SK-N-SH treated with all-trans-retinoic acid at 6 μM for 48 hours (cell line): ENCODE data around the gene PLVAP.

Source experiments
- ATAC-seq: fragments of 200-7000 bp; cut with Tn5 transposase; 3 replicates; pipeline ENCODE4 v1.9.1; 2020; ENCODE audit warnings: mild to moderate bottlenecking, moderate library complexity
- ARNTL ChIP-seq: fragments of 450-650 bp; formaldehyde crosslinking; IDR thresholded peaks from 2 replicates; pipeline ENCODE4 v1.5.0; 2020; ENCODE audit warnings: low read depth, mild to moderate bottlenecking, moderate library complexity, borderline replicate concordance
- BACH2 ChIP-seq: fragments of 250-450 bp; sonication (Bioruptor Pico); IDR thresholded peaks from 2 replicates; pipeline ENCODE4 v1.9.0; 2021; ENCODE audit warnings: mild to moderate bottlenecking, borderline replicate concordance
- CSDC2 ChIP-seq: fragments of 250-450 bp; sonication (Bioruptor Pico); IDR thresholded peaks from 2 replicates; pipeline ENCODE4 v1.5.0; 2020; ENCODE audit warnings: mild to moderate bottlenecking, moderate library complexity
- CSRNP3 ChIP-seq: fragments of 250-450 bp; sonication (Bioruptor Pico); IDR thresholded peaks from 2 replicates; pipeline ENCODE4 v1.5.1; 2021; ENCODE audit warnings: mild to moderate bottlenecking, moderate library complexity
- ESRRG ChIP-seq: fragments of 250-450 bp; sonication (Bioruptor Pico); IDR thresholded peaks from 2 replicates; pipeline ENCODE4 v1.6.1; 2021; ENCODE audit warnings: mild to moderate bottlenecking
- GLIS3 ChIP-seq: fragments of 250-450 bp; sonication (Bioruptor Pico); IDR thresholded peaks from 2 replicates; pipeline ENCODE4 v1.5.0; 2020; ENCODE audit warnings: mild to moderate bottlenecking, moderate library complexity
- ISL1 ChIP-seq: fragments of 250-450 bp; sonication (Bioruptor Pico); IDR thresholded peaks from 2 replicates; pipeline ENCODE4 v2.1.2; 2022; ENCODE audit warnings: mild to moderate bottlenecking, moderate library complexity
- PPARA ChIP-seq: fragments of 250-450 bp; sonication (Bioruptor Pico); IDR thresholded peaks from 2 replicates; pipeline ENCODE4 v1.5.0; 2020; ENCODE audit warnings: mild to moderate bottlenecking, borderline replicate concordance
- RARB ChIP-seq: fragments of 250-450 bp; sonication (Bioruptor Pico); IDR thresholded peaks from 2 replicates; pipeline ENCODE4 v1.8.0; 2021; ENCODE audit warnings: mild to moderate bottlenecking, moderate library complexity
- TCF4 ChIP-seq: fragments of 250-450 bp; sonication (Bioruptor Pico); IDR thresholded peaks from 2 replicates; pipeline ENCODE4 v1.8.0; 2021; ENCODE audit warnings: mild to moderate bottlenecking, moderate library complexity, borderline replicate concordance
- TSHZ2 ChIP-seq: fragments of 250-450 bp; sonication (Bioruptor Pico); IDR thresholded peaks from 2 replicates; pipeline ENCODE4 v1.5.0; 2020; ENCODE audit warnings: mild to moderate bottlenecking, moderate library complexity
- ZFP3 ChIP-seq: fragments of 250-450 bp; sonication (Bioruptor Pico); IDR thresholded peaks from 2 replicates; pipeline ENCODE4 v1.5.0; 2020; ENCODE audit warnings: mild to moderate bottlenecking, moderate library complexity
- ZNF565 ChIP-seq: fragments of 450-650 bp; formaldehyde crosslinking; conservative IDR thresholded peaks from 2 replicates; pipeline ENCODE4 v1.5.0; 2020; ENCODE audit warnings: low read depth, mild to moderate bottlenecking, moderate library complexity
- ZNF8 ChIP-seq: fragments of 450-650 bp; formaldehyde crosslinking; IDR thresholded peaks from 2 replicates; pipeline ENCODE4 v1.5.0; 2020; ENCODE audit warnings: mild to moderate bottlenecking, moderate library complexity
- TF ChIP-seq, protein P1 (sequence below): fragments of 250-450 bp; sonication (Bioruptor Pico); IDR thresholded peaks from 2 replicates; pipeline ENCODE4 v1.8.0; 2020; ENCODE audit warnings: mild to moderate bottlenecking, moderate library complexity, borderline replicate concordance
- TF ChIP-seq, protein P2 (sequence below): fragments of 250-450 bp; sonication (Bioruptor Pico); IDR thresholded peaks from 2 replicates; pipeline ENCODE4 v1.8.0; 2021; ENCODE audit warnings: low read depth, mild to moderate bottlenecking, moderate library complexity, borderline replicate concordance

The PLVAP gene

GRCh38 chr19:17380426-17381138, 3.4 kb upstream of the PLVAP start:
- TF ChIP-seq, protein P1, sequence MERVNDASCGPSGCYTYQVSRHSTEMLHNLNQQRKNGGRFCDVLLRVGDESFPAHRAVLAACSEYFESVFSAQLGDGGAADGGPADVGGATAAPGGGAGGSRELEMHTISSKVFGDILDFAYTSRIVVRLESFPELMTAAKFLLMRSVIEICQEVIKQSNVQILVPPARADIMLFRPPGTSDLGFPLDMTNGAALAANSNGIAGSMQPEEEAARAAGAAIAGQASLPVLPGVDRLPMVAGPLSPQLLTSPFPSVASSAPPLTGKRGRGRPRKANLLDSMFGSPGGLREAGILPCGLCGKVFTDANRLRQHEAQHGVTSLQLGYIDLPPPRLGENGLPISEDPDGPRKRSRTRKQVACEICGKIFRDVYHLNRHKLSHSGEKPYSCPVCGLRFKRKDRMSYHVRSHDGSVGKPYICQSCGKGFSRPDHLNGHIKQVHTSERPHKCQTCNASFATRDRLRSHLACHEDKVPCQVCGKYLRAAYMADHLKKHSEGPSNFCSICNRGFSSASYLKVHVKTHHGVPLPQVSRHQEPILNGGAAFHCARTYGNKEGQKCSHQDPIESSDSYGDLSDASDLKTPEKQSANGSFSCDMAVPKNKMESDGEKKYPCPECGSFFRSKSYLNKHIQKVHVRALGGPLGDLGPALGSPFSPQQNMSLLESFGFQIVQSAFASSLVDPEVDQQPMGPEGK (CRISPR knock-in tag): no peak
- TF ChIP-seq CSDC2 (no peak), ZNF565 (CRISPR knock-in tag) (no peak), ZNF8 (CRISPR knock-in tag) (no peak), RARB (no peak), ARNTL (CRISPR knock-in tag) (no peak), ZFP3 (CRISPR knock-in tag) (no peak), GLIS3 (no peak)
- no peak for ATAC-seq

GRCh38 chr19:17379221-17379631, 2.1 kb upstream of the PLVAP start:
- no peak for ATAC-seq

More at GRCh38 chr19:17379221-17379631, 2.1 kb upstream of the PLVAP start:
- TF ChIP-seq TCF4 (CRISPR knock-in tag) (no peak), TSHZ2 (CRISPR knock-in tag) (no peak), ARNTL (CRISPR knock-in tag) (no peak), BACH2 (CRISPR knock-in tag) (no peak), CSDC2 (no peak), ZNF8 (CRISPR knock-in tag) (no peak), CSRNP3 (CRISPR knock-in tag) (no peak), PPARA (no peak), ZNF565 (CRISPR knock-in tag) (no peak), ISL1 (CRISPR knock-in tag) (no peak), ESRRG (CRISPR knock-in tag) (no peak), ZFP3 (CRISPR knock-in tag) (no peak), RARB (no peak)
- TF ChIP-seq, protein P1 (CRISPR knock-in tag): no peak
- TF ChIP-seq, protein P2, sequence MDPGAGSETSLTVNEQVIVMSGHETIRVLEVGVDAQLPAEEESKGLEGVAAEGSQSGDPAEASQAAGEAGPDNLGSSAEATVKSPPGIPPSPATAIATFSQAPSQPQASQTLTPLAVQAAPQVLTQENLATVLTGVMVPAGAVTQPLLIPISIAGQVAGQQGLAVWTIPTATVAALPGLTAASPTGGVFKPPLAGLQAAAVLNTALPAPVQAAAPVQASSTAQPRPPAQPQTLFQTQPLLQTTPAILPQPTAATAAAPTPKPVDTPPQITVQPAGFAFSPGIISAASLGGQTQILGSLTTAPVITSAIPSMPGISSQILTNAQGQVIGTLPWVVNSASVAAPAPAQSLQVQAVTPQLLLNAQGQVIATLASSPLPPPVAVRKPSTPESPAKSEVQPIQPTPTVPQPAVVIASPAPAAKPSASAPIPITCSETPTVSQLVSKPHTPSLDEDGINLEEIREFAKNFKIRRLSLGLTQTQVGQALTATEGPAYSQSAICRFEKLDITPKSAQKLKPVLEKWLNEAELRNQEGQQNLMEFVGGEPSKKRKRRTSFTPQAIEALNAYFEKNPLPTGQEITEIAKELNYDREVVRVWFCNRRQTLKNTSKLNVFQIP: no peak
- TF ChIP-seq, all 23 proteins: peak for 0
